Parathyroid adenoma (tissue), 2 donors: Measurements from ENCODE around the gene BRAP.
"Not testable (repeated sequence)": the region's sequence is repeated elsewhere in the genome, so short reads cannot be mapped to it uniquely, and the experiment has no call there.

Experiments
- H2AFZ ChIP-seq: fragments of 300-600 bp; sonication (generic); one replicate; pipeline ENCODE4 v1.7.0; 2017; ENCODE audit warnings: antibody characterized with exemption, mild to moderate bottlenecking
- H3K27ac ChIP-seq: fragments of 300-600 bp; sonication (generic); one replicate; pipeline ENCODE4 v1.7.0; 2017
- H3K27me3 ChIP-seq: fragments of 300-600 bp; sonication (generic); one replicate; pipeline ENCODE4 v1.7.0; 2017; ENCODE audit warnings: low read length; ENCODE audit not compliant: control insufficient read depth, insufficient read depth
- H3K36me3 ChIP-seq: fragments of 300-600 bp; sonication (generic); one replicate; pipeline ENCODE4 v1.7.0; 2017; ENCODE audit warnings: low read length; ENCODE audit not compliant: control insufficient read depth, insufficient read depth
- H3K4me1 ChIP-seq: fragments of 300-600 bp; sonication (generic); one replicate; pipeline ENCODE4 v1.7.0; 2017; ENCODE audit warnings: control low read depth
- H3K4me2 ChIP-seq: fragments of 300-600 bp; sonication (generic); one replicate; pipeline ENCODE4 v1.7.0; 2017; ENCODE audit warnings: low read length
- H3K4me3 ChIP-seq: fragments of 300-600 bp; sonication (generic); one replicate; pipeline ENCODE4 v1.7.0; 2017; ENCODE audit warnings: low read depth, low read length
- H3K79me2 ChIP-seq: fragments of 300-600 bp; sonication (generic); one replicate; pipeline ENCODE4 v1.7.0; 2017; ENCODE audit warnings: control low read depth
- H3K9ac ChIP-seq: fragments of 300-600 bp; sonication (generic); one replicate; pipeline ENCODE4 v1.7.0; 2017; ENCODE audit warnings: mild to moderate bottlenecking
- H3K9me3 ChIP-seq: fragments of 300-600 bp; sonication (generic); one replicate; pipeline ENCODE4 v1.7.0; 2017; ENCODE audit warnings: low read length; ENCODE audit not compliant: control insufficient read depth
- CTCF ChIP-seq: fragments of 300-600 bp; sonication (generic); IDR thresholded peaks from one replicate; pipeline ENCODE4 v1.7.0; 2017; ENCODE audit warnings: antibody characterized with exemption, mild to moderate bottlenecking
- donor health status: primary hyperparathyroidism.

BRAP gene

GRCh38 chr12:111687952-111688351, 2.2 kb upstream of the BRAP start:
- Histone ChIP-seq H3K27me3 (no peaks in the 10 kb centered on the region), H3K4me1 (peaks cover 6% of the 10 kb centered on the region), H3K4me3 (no peak overlapping the region), H2AFZ (no peak overlapping the region), H3K36me3 (no peaks in the 10 kb centered on the region), H3K9ac (no peak overlapping the region), H3K79me2 (peaks cover 24% of the 10 kb centered on the region), H3K4me2 (no peak overlapping the region), H3K9me3 (no peaks in the 10 kb centered on the region), H3K27ac (no peak overlapping the region)
- no peak for TF ChIP-seq CTCF

- peaks cover 19% of the 10 kb centered on the region for H3K79me2 ChIP-seq
- H3K9ac ChIP-seq, result no peak overlapping the region
- no peak overlapping the region for H2AFZ ChIP-seq
- no peaks in the 10 kb centered on the region for H3K27me3 ChIP-seq
- H3K4me2 ChIP-seq, result peak overlapping the region; percentile 97
- no peaks in the 10 kb centered on the region for H3K9me3 ChIP-seq
- TF ChIP-seq CTCF, result no peak
- no peak overlapping the region for H3K4me3 ChIP-seq
- peaks cover 6% of the 10 kb centered on the region for H3K4me1 ChIP-seq
- H3K27ac ChIP-seq, result no peak overlapping the region
- no peaks in the 10 kb centered on the region for H3K36me3 ChIP-seq
Observed at GRCh38 chr12:111687255-111687654, 1.5 kb upstream of the BRAP start.

- Histone ChIP-seq H3K27ac (peak overlapping the region; percentile 79), H2AFZ (peak overlapping the region; percentile 92), H3K4me3 (peak overlapping the region; percentile 93), H3K4me1 (peaks cover 6% of the 10 kb centered on the region), H3K79me2 (peaks cover 17% of the 10 kb centered on the region), H3K4me2 (peak overlapping the region; percentile 97), H3K27me3 (no peaks in the 10 kb centered on the region), H3K36me3 (no peaks in the 10 kb centered on the region), H3K9ac (no peak overlapping the region), H3K9me3 (no peaks in the 10 kb centered on the region)
- TF ChIP-seq CTCF, result no peak
Observed at GRCh38 chr12:111686574-111687105, 884 bp upstream of the BRAP start.

GRCh38 chr12:111685322-111685810, 390 bp downstream of the BRAP start:
- Histone ChIP-seq H3K36me3 (no peaks in the 10 kb centered on the region), H2AFZ (peak overlapping the region; percentile 92)

GRCh38 chr12:111684485-111685198, 1.1 kb downstream of the BRAP start:
- H3K9ac ChIP-seq, H3K27ac ChIP-seq, H2AFZ ChIP-seq, H3K27me3 ChIP-seq, H3K9me3 ChIP-seq, H3K4me1 ChIP-seq, H3K36me3 ChIP-seq: not testable (repeated sequence)
- Histone ChIP-seq H3K4me2 (peak overlapping the region; percentile 84), H3K79me2 (peaks cover 17% of the 10 kb centered on the region), H3K4me3 (peak overlapping the region; percentile 93)

More at GRCh38 chr12:111685322-111685810, 390 bp downstream of the BRAP start:
- Histone ChIP-seq H3K4me3 (peak overlapping the region; percentile 93), H3K27ac (peak overlapping the region; percentile 79), H3K9ac (peak overlapping the region; percentile 62), H3K9me3 (no peaks in the 10 kb centered on the region), H3K27me3 (no peaks in the 10 kb centered on the region), H3K4me2 (peak overlapping the region; percentile 84), H3K4me1 (peaks cover 6% of the 10 kb centered on the region), H3K79me2 (peaks cover 17% of the 10 kb centered on the region)
- TF ChIP-seq CTCF, result no peak
